ENCODE measurements around the gene EHD2.
A peak's percentile ranks its signal among the peaks of the same experiment; 100 is the strongest.
"Not testable (repeated sequence)": the region's sequence is repeated elsewhere in the genome, so short reads cannot be mapped to it uniquely, and the experiment has no call there.

EHD2 gene

DNA sequence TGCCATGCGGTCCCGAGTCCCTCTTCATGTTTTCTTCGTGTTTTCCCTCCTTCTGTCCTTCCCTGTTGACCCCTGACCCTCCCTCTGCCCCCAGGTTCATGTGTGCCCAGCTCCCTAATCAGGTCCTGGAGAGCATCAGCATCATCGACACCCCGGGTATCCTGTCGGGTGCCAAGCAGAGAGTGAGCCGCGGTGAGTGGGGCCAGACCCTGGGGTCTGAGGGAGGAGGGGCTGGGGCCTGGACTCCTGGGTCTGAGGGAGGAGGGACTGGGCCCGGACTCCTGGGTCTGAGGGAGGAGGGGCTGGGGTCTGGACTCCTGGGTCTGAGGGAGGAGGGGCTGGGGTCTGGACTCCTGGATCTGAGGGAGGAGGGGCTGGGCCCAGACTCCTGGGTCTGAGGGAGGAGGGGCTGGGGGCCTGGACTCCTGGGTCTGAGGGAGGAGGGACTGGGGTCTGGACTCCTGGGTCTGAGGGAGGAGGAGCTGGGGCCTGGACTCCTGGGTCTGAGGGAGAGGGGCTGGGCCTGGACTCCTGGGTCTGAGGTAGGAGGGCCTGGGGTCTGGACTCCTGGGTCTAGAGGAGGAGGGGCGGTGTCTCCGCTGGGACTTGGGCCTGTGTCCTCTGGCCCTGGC lies 5.3 kb downstream of the EHD2 start:
- not testable (repeated sequence) for DNase-seq

DNA sequence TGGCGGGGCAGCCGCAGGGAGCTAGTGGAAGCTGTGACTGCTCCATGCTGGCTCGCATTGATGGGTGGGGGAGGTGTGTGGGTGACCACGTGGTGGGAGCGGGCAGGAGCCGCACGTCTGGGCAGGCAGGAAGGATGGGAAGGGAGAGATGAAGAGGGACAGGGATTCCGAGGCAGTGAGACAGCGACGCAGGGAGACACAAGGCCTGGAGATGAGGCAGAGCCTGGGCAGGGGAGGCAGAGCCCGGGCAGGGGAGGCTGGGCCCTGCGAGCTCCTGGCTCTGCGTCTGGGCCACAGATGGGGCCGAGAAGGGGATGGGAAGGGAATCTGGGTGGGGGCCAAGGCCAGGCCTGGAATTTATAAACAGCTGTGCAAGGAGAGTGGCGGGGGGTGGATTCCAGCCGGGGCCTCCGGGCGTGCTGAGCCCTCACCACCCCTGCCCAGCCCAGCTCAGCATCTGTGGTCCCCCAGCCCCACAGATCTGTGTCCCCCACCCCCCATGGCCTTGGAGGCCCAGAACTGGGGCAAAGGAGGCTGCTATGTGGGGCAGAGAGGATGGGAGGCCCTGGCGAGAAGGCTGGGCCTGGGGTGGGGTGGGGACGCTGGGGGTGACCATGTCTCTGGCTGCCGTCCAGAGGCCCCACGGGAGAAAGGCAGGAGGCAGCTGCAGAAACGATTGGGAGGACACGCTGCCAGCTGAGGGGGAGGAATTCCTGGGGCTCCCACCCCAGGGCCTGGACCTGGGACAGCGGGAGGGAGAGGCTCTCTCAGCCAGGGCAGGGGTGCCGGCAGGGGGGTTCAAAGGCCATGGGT lies 6.0 kb downstream of the EHD2 start:
- no peak for DNase-seq

DNA sequence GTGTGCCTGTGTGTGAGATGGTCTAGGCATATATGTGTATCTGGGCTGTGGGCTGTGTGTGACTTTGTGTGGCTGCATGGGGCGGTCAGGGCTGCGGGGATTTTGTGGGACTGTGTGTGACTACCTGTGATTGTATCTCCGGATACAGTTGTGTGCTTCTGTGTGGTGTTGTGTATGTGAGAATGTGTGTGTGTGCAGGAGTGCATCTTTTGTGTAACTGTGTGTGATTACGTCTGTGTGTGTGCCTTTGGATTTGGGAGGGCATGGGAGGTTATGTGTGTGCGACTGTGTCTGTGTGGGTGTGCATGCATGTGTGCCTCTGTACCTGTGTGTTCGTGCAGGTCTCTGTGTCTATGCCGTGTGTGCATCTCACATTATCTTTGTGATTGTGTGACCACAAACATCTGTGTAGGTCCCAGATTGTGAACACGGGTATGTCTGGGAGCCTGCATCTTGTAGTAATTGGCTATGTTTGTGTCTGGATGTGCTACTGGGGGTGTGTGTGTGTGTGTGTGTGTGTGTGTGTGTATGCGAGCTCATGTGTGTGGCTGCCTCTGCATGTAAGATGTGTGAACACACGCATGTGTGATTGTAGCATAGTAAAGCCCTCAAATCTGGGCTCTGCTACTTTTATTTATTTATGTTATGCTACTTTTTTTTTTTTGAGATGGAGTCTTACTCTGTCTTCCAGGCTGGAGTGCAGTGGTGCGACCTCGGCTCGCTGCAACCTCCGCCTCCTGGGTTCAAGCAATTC lies 7.6 kb downstream of the EHD2 start:
- no peak for DNase-seq

DNA sequence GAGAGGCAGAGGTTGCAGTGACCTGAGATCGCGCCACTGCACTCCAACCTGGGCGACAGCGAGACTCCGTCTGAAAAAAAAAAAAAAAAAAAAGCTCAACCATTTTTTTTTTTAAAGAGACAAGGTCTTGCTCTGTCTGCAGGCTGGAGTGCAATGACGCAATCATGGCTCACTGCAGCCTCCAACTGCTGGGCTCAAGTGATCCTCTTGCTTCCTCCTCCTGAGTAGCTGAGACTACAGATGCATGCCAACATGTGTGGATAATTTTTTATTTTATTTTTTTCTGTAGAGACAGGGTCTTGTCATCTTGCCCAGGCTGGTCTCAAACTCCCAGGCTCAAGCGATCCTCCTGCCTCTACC lies 10.3 kb downstream of the EHD2 start:
- DNase-seq: no peak

DNA sequence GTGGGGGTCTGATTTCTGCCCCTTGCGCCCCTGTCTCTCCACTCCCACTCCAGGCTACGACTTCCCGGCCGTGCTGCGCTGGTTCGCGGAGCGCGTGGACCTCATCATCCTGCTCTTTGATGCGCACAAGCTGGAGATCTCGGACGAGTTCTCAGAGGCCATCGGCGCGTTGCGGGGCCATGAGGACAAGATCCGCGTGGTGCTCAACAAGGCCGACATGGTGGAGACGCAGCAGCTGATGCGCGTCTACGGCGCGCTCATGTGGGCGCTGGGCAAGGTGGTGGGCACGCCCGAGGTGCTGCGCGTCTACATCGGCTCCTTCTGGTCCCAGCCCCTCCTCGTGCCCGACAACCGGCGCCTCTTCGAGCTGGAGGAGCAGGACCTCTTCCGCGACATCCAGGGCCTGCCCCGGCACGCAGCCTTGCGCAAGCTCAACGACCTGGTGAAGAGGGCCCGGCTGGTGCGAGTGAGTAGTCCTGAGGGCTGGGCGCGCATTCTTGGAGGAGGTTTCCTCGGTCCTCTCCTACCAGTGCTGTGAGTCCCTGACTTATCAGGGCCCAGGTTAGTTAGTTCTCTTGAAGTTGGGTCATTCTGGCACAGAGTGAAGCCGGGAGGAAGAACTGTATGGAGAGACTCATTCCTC lies 12.7 kb downstream of the EHD2 start:
- DNase-seq: no peak

DNA sequence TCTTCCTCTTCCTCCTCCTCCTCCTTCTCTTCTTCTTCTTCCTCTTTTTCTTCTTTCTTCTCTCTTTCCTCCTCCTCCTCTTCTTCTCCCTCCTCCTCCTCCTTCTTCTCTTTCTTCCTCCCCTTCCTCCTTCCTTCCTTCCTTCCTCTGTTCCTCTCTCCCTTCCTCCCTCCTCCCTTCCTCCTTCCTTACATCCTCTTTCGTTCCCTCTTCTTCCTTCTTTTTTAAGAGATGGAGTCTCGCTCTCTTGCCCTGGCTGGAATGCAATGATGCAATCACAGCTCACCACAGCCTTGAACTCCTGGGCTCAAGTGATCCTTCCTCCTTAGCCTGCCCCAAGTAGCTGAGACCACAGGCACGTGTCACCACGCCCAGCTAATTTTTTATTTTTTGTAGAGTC lies 13.2 kb downstream of the EHD2 start:
- DNase-seq: no peak

DNA sequence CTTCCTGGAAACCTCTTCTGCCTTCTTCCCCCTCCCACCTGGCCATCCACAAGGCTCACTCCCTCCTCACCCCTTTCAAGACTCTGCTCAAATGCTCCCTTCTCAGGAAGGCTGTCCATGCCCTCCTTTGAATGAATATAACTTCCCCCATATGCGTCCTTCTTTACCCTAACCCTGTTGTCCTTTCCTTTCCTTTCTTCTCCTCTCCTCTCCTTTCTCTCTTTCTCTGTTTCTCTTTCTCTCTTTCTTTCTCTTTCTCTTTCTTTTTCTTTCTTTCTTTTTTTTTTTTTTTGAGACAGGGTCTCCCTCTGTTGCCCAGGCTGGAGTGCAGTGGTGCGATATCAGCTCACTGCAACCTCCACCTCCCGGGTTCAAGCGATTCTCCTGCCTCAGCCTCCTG lies 15.1 kb downstream of the EHD2 start:
- DNase-seq: not testable (repeated sequence)

DNA sequence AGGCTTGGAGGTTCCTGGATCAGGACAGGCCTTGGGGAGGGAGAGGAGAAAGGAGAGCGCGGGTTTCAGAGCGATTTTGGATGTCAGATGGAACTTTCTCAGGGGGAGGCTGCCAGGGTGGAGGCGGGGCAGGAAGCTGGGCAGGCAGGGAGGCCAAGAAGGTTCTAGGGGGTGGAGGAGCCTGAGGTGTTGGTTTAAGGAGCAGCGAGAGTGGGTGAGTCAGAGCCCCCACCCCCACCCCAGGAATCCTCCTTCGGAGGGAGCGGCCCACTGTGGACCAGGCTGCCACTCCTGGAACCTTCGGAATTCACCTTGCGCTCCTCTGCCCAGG lies 16.2 kb downstream of the EHD2 start:
- no peak for DNase-seq

DNA sequence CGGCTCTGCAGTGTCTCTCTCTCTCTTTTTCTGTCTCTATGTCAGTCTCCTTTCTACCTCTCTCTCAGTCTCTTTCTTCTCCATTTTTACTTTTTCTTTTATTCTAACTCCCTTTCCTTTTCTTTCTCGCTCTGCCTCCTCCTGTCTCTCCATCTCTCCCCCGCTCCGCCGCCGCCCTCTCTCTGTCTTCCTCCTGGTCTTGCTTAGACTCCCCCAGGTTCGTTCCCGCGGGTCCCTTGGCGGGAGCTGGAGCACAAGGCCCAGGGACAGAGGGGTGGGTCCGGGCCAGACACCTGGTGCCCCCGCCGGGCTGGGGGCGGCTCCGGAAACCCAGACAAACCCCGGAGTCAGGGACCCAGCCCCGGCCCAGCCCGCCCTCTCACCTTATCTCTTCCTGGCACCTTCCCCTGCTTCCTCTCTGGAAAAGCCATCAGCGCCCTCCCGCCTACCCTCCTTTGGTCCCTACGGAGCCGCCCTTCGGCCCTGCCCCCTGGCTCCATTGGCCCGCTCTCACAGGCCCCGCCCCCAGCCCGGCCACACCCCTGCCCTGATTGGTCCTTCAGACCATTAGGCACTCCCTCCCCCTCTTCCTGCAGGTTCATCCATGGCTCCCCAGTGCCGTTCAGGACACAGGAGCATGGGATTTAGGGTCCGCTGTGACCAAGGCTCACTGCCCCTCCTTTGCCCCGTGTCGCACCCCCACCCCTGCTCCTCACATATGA lies 16.7 kb downstream of the EHD2 start:
- peak; percentile 27 for DNase-seq

DNA sequence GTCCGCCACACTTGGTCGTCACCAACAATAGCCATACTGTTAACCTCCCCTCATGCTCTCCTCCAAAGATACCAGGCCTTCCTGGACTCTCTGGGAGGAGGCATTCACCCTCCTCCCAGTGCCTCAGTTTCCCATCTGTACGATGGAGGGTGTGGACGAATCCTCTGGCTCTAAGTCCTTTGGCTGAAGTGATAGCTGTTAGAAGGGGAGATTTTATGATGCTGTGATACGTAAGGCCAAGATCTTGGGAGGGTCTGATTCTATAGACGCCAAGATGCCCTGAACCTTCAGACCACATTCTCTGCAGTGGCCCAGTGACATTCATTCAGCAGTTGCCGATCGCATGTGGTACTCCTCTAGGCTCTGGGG lies 17.3 kb downstream of the EHD2 start:
- no peak for DNase-seq

DNA sequence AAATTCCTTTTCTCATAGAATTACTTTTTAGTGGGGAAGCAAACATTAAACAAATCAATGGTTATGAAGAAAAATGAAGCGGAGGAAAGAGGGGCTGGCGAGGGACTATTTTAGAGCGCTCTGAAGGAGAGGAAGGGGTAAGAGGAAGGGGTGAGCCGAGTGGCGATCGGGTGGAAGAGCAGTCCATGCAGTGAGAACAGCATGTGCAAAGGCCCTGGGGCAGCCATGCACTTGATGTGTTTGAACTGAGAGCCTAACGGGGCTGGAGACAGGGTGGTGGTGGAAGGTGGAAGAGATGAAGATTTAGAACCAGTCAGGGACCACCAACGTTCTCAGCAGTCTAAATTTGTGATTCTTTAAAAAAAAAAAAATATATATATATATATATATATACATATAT lies 17.7 kb downstream of the EHD2 start:
- DNase-seq: no peak

DNA sequence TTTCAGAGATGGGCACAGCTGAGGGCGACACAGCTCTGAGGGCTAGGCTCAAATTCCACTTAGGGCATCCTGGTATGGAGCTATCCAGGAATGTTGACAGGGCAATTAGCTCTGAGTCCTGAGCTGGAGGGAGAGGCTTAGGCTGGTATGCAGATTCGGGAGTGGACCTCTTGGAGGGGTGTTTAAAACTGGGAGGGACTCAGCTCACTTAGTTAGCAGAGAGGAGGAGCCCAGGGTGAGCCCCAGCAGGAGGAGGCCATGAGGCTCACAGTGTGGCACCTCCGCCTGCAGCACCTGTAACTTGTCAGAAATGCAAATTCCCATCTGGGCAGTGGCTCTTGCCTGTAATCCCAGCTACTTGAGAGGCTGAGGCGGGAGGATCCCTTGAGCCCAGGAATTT lies 21.9 kb downstream of the EHD2 start:
- no peak for DNase-seq

DNA sequence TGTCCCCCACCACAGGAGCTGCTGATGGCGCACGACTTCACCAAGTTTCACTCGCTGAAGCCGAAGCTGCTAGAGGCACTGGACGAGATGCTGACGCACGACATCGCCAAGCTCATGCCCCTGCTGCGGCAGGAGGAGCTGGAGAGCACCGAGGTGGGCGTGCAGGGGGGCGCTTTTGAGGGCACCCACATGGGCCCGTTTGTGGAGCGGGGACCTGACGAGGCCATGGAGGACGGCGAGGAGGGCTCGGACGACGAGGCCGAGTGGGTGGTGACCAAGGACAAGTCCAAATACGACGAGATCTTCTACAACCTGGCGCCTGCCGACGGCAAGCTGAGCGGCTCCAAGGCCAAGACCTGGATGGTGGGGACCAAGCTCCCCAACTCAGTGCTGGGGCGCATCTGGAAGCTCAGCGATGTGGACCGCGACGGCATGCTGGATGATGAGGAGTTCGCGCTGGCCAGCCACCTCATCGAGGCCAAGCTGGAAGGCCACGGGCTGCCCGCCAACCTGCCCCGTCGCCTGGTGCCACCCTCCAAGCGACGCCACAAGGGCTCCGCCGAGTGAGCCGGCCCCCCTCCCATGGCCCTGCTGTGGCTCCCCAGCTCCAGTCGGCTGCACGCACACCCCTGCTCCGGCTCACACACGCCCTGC lies 27.8 kb downstream of the EHD2 start:
- no peak for DNase-seq

DNA sequence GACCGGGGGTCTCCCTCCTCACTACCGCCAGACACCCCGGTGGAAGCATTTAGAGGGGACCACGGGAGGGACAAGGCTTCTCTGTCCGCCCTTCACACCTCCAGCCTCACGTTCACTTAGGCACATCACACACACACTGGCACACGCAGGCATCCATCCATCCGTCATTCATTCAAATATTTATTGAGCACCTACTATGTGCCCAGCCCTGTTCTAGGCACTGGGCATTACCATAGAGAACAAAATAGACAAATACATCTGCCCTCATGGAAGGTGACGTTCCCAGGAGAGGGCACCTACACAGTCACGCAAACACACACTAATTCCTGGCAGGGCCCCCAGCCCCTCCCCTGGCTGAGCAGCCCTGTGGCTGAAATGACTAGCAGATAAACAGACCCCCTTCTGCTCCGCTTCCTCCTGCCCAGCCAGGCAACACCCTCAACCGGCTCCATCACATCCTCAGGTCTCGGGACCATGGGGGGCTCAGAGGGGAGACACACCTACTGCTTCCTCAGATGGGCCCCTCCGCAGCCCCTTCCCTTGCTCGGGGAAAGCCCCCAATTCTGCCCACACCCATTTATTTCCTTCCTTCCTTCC lies 28.4 kb downstream of the EHD2 start:
- DNase-seq: no peak

DNA sequence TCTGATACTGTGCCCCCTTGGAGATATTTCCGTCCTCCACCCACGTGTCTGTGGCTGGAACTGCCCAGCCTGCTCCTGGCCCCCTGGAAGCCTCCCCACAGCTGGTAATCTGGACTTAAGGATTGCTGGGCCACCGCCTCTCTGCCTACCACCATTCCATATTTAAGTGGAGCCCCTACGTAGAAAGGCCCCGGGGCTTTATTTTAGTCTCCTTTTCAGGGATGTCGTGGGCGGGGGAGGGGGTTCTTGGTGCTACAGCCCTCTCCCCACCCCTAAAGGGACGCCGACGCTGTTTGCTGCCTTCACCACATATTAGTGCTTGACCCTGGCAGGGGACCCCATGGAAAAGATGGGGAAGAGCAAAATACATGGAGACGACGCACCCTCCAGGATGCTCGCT lies 29.4 kb downstream of the EHD2 start:
- no peak for DNase-seq

DNA sequence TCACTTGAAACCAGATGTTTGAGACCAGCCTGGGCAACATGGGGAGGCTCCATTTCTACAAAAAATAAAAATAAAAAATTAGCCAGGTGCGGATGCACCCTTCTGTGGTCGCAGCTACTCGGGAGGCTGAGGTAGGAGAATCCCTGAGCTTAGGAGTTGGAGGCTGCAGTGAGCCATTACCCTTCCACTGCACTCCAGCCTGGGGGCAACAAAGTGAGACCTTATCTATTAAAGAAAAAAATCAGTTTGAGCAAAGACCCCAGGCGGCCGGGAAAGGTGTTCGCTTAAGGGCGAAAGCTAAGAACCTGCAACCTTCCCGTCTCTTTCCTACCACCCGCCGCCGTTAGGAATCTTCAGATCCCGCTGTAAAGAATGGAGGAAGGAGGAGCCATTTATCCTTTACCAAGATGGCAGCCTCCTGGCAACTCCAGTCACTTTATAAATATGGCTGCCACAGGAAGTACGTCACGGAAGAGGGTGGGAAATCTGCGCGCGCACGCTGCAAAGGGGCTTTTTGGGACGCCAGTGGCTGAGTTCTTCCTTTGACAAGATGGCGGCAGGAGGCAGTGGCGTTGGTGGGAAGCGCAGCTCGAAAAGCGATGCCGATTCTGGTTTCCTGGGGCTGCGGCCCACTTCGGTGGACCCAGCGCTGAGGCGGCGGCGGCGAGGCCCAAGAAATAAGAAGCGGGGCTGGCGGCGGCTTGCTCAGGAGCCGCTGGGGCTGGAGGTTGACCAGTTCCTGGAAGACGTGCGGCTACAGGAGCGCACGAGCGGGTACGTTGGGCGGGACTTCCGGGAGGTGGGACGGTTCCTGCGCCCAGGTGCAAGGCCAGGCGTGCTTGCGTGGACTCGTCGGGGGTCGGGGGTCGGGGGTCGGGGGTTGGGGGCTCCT lies 32.0 kb downstream of the EHD2 start, which contains the start of gene NOP53:
Gene NOP53 (plus strand): TSS at position 537 of the 892 bp plus-strand sequence. CDS start 14 bp downstream, at position 551.
- peak; percentile 96 for DNase-seq

DNA sequence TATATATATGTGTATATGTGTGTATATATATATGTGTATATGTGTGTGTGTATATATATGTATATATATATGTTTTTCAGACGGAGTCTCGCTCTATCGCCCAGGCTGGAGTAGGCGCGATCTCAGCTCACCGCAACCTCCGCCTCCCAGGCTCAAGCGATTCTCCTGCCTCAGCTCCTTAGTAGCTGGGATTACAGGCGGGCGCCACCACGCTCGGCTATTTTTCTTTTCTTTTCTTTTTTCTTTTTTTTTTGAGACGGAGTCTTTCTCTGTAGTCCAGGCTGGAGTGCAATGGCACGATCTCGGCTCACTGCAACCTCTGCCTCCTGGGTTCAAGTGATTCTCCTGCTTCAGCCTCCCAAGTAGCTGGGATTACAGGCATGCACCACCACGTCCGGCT lies 32.9 kb downstream of the EHD2 start:
- not testable (repeated sequence) for DNase-seq

DNA sequence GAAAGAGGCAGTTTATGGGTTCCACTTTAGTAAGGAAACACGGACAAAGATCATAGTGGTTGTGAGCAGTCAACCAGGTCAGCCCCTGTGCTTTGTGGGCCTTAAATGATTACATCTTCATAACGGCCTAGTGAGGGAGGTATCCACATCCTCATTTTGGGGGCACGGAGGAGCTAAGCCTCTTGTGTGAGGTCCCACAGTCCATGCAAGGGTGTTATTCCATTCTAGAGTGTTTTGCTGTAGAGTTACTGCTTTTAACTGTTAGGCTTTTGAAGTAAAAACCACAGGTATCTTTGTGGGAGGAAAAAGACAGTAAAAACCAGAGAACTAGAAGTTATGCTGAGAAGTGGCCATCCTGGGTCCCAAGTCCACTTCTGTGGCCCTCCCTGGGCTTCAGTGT lies 36.1 kb downstream of the EHD2 start:
- no peak for DNase-seq

DNA sequence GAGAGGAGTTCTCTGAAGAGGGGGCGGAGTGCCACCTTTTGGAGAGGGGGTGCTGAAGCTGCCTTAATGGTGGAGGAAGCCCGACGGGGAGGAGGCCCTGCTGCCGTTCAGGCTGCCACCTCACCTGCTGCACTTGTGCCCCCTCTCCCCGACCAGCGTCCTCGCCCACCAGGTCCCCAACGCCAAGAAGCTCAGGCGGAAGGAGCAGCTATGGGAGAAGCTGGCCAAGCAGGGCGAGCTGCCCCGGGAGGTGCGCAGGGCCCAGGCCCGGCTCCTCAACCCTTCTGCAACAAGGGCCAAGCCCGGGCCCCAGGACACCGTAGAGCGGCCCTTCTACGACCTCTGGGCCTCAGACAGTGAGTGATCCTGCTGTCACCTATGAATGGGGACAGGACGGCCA lies 37.5 kb downstream of the EHD2 start:
- DNase-seq: no peak

DNA sequence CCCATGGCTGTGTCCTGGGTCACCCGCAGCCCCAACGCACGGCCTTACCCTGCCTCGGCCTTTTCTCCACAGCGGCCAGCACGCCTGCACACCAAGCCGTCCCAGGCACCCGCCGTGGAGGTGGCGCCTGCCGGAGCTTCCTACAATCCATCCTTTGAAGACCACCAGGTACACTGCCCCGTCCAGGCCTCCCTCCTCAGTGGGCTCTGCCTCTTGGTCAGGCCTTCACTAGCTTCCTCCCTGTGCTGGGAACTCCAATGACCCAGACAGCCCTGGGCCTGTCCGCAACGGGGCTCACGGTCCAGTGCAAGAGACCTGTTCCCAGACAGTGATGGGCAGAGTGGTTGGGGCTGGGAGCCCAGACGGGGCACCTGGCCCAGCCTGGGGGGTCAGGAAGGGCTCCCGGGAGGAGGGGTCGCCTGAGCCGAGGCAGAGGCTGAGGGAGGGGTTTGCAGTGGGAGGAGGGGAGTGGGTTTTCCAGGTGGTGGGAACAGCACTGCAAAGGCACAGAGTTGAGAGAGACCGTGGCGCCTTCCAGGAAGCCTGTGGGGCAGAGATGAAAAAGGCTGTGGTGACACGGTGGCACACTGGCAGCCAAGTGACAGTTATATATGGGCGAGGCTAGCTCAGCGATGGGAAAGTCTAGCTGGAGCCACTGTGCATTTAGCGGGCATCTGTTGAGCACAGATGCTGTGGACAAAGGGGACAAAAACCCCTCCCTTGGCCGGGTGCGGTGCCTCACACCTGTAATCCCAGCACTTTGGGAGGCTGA lies 39.4 kb downstream of the EHD2 start:
- DNase-seq: no peak
